Fibroblast of skin of left biceps (primary cell): ENCODE data around the gene NRG3.

Experiments
- DNase-seq, 2 experiments: peaks; one replicate each; pipeline ENCODE4 v3.0.0-alpha.2; 2013; ENCODE audit warnings: low read depth in 2 of 2

The NRG3 gene

GRCh38 chr10:81884856-81885255, 9.9 kb downstream of the NRG3 start:
- DNase-seq = no peak

DNA sequence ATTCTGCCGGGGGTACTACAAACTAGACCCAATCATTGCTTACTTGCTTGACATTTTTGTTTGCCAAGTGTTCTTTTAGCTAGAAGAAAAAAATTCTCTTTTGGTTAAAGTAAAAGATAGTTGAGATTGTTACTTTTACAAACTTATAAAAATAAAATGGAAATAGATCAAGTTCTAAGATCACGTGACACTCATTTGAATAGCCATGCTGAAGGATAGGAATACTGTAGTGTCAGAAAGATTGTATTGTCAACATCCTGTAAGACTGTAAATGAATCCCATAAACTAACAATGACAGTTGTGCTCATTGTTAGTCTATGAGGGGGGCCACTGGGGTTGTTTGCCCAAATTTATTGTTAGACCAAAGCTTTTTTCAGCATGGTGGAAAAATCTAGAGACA, 10.5 kb downstream of the NRG3 start:
- no peak for DNase-seq

DNA sequence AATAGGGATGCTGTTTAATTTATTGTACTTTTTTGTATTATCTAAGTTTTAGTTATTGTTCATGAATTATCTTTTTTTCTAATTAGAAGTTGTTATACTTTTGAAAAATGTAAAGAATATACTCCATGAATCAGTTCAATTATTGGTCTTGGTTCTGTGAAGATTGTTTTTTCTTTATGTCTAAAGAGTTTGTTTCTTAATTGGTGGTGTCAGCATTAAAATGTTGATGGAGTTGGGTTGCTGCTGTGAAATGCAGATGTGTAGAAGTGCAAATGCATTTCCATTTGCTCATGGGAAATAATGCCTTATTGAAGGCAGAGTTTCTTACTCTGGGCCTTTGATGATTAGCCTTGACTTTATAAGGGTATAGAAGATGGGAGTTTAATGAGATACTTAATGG, 11.9 kb downstream of the NRG3 start:
- DNase-seq = no peak

- no peak for DNase-seq
Measured at GRCh38 chr10:81889181-81889769, 14.3 kb downstream of the NRG3 start.

DNA sequence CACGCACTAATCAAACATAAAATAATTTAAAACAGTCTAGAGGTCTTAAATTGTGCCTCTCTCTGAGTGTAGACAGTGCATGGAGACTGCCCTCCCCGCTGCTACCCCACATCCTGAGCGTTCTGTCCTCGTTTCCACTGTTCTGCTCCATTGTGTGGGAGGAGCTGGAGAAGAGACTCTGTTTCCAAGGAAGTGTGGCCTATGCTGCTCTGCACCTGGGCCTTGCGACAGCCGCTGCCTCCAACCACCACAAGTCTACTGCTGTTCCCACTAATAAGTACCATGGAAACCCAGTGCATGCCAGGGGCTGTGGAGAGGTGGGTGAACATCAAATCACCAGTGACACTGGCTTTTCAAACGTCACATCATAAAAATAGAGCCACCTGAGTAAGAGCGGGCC, 19.6 kb downstream of the NRG3 start:
- DNase-seq = no peak

- DNase-seq = no peak
Measured at GRCh38 chr10:81898518-81898917, 23.5 kb downstream of the NRG3 start.

GRCh38 chr10:81900989-81901388, 26.0 kb downstream of the NRG3 start:
- DNase-seq = no peak

DNA sequence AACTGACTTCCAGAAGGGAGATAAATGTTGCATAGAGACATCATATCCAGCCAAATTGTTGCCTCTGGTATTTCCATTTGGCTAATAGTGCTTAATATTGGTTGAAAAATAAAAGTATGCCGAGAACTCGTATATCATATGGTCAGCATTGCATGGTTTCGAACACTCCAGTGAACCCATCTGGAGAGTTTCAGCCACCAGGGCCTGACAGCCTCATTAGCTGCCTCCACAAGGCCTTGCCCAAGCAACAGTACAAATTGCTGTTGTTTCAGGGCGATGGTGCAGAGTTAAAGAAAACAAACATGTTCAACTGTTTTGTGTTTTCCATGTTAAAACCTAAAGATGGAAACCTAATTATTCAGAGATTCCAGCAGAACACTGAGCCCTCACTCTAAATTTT, 28.5 kb downstream of the NRG3 start:
- DNase-seq = no peak

GRCh38 chr10:81905161-81905560, 30.2 kb downstream of the NRG3 start:
- DNase-seq = no peak

DNA sequence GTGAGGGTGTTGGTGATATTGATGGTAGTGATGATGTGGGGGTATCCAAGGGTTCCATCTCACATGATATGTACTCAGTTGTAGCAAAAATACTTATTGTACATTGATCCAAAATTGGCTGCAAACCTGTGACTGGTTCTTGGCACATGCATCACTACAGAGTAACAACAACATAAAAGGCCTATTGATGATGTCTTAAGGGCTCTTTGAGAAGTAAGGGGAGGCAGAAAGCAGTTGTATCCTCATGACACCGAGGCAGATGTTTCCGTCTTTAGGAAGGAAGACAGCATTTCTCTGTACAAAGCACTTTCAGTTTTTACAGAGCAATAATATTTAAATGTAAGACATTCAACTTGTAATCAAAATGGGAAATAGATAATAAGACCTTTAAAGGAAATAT, 34.5 kb downstream of the NRG3 start:
- no peak for DNase-seq

DNA sequence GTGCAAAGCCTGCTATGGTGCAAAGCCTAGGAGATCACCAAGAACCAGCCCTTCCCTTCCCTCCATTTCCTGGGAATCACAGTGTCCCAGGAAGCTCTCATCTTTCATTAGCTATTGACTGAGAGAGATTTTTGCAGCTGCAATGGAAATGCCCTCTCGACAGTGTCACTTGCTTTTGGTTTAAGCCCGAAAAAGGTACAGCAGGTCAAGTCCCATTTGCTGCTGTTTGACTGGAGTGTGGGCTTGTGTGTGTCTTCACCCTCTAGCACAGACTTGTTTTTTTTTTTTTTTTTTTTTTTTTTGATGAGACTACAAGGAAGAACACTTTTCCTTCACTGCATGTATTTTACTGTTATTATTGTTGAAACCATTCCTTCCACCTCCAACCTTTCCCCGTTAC, 36.3 kb downstream of the NRG3 start:
- DNase-seq = no peak

DNA sequence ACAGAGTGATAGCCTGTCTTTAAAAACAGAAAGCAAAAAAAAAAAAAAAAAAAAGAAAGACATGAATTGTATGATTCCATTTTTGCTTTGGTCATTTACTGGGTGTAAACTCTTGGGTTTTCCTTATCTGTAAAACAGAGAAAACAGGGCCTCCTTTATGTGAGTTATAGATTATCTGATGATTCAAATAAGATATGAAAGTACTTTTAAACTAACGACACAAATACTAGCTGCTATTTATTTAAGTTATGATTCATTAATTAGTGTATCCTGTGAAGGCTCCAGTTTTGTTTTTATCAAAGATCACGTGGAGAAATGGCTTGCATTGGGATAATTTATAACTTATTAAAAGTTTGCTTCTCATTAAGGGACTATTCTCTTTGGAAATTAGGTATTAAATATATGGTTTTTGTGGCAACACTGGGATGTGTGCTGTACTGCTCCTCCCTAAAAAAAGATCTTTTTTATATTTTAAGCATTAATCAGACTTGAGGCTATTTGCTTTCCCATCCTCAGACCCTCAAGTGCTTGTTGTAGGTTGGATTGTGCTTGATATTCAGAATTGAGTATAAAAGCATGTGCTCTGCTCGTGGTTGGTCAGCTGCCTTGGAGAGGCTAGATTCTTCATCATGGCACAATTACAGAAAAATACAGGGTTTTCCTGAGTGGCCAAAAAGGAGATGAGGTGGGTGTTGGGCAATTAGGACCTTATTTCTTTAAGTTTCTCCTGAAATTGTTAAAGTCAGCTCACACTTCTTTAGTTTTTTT, 39.9 kb downstream of the NRG3 start:
- DNase-seq = no peak

GRCh38 chr10:81915504-81915897, 40.5 kb downstream of the NRG3 start:
- no peak for DNase-seq

DNA sequence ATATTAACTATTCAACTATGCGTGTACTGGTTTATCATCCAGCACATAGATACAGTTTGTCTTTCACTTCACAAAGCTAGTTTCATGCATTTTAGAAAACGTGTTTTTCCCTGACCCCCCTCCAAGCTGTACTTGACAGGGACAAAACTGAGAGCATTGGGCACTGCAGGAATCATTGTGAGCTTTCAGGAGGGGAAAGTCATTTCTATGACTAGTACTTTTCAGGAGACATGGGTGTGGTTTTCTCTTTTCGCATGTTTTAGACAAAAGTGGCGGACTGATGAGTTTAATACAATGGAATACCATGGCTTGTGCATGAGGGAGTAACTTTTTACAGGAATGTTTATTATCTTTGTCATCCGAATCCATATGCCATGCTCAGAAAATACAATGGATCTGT, 42.7 kb downstream of the NRG3 start:
- no peak for DNase-seq

GRCh38 chr10:81918766-81919165, 43.8 kb downstream of the NRG3 start:
- no peak for DNase-seq

- DNase-seq = no peak
Measured at GRCh38 chr10:81920213-81920829, 45.3 kb downstream of the NRG3 start.

GRCh38 chr10:81928119-81928518, 53.1 kb downstream of the NRG3 start:
- DNase-seq = no peak

- DNase-seq = no peak
Measured at GRCh38 chr10:81943583-81943982, 68.6 kb downstream of the NRG3 start.

DNA sequence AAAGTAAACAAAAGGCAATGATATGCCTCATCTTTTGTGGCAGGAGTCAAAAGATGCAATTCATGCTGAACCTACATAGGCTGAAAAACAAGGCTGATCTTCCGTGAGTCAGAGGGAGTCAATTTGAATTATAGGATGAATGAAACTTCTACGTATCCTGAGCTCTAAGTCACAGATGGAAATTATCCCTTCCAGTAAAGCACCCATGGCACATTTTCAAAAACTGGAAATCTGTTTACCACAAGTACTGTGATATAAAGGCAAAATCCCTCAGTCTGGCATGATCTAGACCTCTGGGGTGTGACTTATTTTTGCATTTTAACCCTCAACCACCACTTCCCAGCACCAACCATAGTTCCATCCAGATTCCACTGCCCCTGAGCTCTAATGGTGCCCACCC, 69.6 kb downstream of the NRG3 start:
- no peak for DNase-seq

GRCh38 chr10:81949283-81949682, 74.3 kb downstream of the NRG3 start:
- DNase-seq = no peak

GRCh38 chr10:81950358-81950757, 75.4 kb downstream of the NRG3 start:
- DNase-seq = no peak

GRCh38 chr10:81953420-81953819, 78.4 kb downstream of the NRG3 start:
- DNase-seq = peak in 1 of 2 experiments; percentile 2

DNA sequence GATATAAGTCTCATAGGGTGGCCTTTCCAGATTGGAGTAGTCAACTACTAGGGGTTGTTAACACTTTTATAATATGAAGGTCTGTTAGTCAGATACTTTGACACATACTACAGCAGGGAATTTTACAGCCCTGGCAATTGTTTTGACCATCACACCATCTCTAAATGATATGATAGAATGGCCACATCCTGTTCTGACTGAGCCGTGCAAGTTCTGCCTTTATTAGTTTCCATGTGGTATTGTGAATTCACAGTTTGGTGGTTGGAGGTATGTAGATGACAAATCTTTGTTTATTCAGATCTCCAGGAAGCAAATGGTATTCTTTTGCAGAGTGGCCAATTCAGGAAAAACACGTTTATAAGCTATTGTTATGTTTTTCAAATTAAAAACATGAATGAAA, 83.0 kb downstream of the NRG3 start:
- DNase-seq = no peak
